Sigmoid colon (tissue), 7 donors: Measurements from ENCODE around the gene CCL19. TPM values are rescaled to one million over a fixed set of nuclear protein-coding genes. Genes with fewer than 3 reads are reported as not detected.

Experiments
- DNase-seq: peaks from one replicate; pipeline ENCODE4 v3.0.0-alpha.2; 2019
- H3K27ac ChIP-seq, 4 donors: fragments of 200-600 bp; sonication (generic); one replicate each; pipeline ENCODE4 v1.5.1; 2016 to 2019; ENCODE audit warnings: mild to moderate bottlenecking in 1 of 4
- H3K27me3 ChIP-seq, 3 donors: fragments of 200-600 bp; sonication (generic); one replicate each; pipeline ENCODE4 v1.5.1; 2019; ENCODE audit warnings: mild to moderate bottlenecking in 1 of 3
- H3K36me3 ChIP-seq, 4 donors: fragments of 200-600 bp; sonication (generic); one replicate each; pipeline ENCODE4 v1.5.1; 2016 to 2019
- H3K4me1 ChIP-seq, 4 donors: fragments of 200-600 bp; sonication (generic); one replicate each; pipeline ENCODE4 v1.5.1; 2017 to 2019
- H3K4me3 ChIP-seq, 4 donors: fragments of 200-600 bp; sonication (generic); one replicate each; pipeline ENCODE4 v1.5.1; 2017 to 2019; ENCODE audit warnings: mild to moderate bottlenecking in 2 of 4, moderate library complexity in 1 of 4
- H3K9me3 ChIP-seq, 4 donors: fragments of 200-600 bp in 3 of 4; sonication (generic) in 3 of 4; one replicate each; pipeline versions ENCODE4 v1.5.1 to v1.6.1; 2013 to 2019
- EP300 ChIP-seq, 4 donors: sonication (generic); formaldehyde crosslinking; IDR thresholded peaks; one replicate each; pipeline ENCODE4 v1.6.1; 2017; ENCODE audit warnings: antibody characterized with exemption in 4 of 4
- POLR2A ChIP-seq, 2 donors: fragments of 450-650 bp; IDR thresholded peaks; one replicate each; pipeline ENCODE4 v1.6.1; 2016; ENCODE audit warnings: antibody characterized with exemption in 2 of 2, mild to moderate bottlenecking in 2 of 2, moderate library complexity in 2 of 2
- POLR2AphosphoS5 ChIP-seq, 4 donors: sonication (generic); formaldehyde crosslinking; IDR thresholded peaks; one replicate each; pipeline ENCODE4 v1.6.1; 2017; ENCODE audit warnings: antibody characterized with exemption in 4 of 4
- WGBS, 2 donors: extraction: QIAGEN DNeasy Blood & Tissue Kit; methylation state at CpG; one replicate each; pipeline ENCODE4 v1.1.7; 2013; 5-methylcytosine and 5-hydroxymethylcytosine counted together
- intact Hi-C: fragments of 100-400 bp; cut with DNase I; formaldehyde crosslinking; loops from one replicate; pipeline ENCODE4 v1.15.1; 2023
- polyA plus RNA-seq, 3 donors: library from polyadenylated mRNA; stranded (reverse); fragments of 200-250 nt; gene quantifications; one replicate each; pipeline ENCODE4 v1.2.3, GENCODE V29; 2013
- total RNA-seq, 4 donors: library from RNA; depleted of rRNA; stranded (reverse); fragments of >200 nt; gene quantifications; one replicate each; pipeline ENCODE4 v1.1.0, GENCODE V29; 2016
- TF ChIP-seq, protein P1 (sequence below), 4 experiments: fragments of 450-650 bp in 3 of 4; fragments of 200-600 bp in 1 of 4; IDR thresholded peaks; one replicate each; pipeline ENCODE4 v1.5.1; 2016 to 2019; ENCODE audit warnings: antibody characterized with exemption in 4 of 4, mild to moderate bottlenecking in 3 of 4, moderate library complexity in 2 of 4
- donor health status: healthy with polysubstance abuse.
- donor health status: Bipolar disorder and iron deficiency.
- donor health status: healthy.

Gene CCL19
- total and polyA plus RNA-seq, 7 donors: 1.8 to 415 (median 3.8) TPM; not detected in 3

GRCh38 chr9:34665067-34665380, 26.1 kb downstream of the CCL19 start:
- Histone ChIP-seq H3K4me1 (peaks cover 0 to 25% (median 19%) of the 10 kb centered on the region in 4 donors), H3K36me3 (peaks cover 0 to 35% (median 7%) of the 10 kb centered on the region in 4 donors), H3K9me3 (no peaks in the 10 kb centered on the region), H3K27me3 (no peaks in the 10 kb centered on the region), H3K4me3 (peak overlapping the region; percentile 72 to 81 (median 78)), H3K27ac (peak overlapping the region; percentile 96 to 100 (median 100))
- 1 to 2% methylated on average over 26 of the region's 26 CpGs for WGBS, 2 donors
- DNase-seq: no peak
- no peak for TF ChIP-seq EP300 (IDR thresholded peaks at IDR 0.05)
- peak in 1 of 4 donors; percentile 15 for TF ChIP-seq POLR2AphosphoS5 (IDR thresholded peaks at IDR 0.05)
- TF ChIP-seq POLR2A (IDR thresholded peaks at IDR 0.05): peak in 1 of 2 donors; percentile 9
- intact Hi-C loops: loop anchor here (2.0 to 10.0 kb wide), 4 partner anchors 36 to 1080 kb away; partner anchors contain the start of genes DNAJB5, GBA2, RGP1 and RPP25L

DNA sequence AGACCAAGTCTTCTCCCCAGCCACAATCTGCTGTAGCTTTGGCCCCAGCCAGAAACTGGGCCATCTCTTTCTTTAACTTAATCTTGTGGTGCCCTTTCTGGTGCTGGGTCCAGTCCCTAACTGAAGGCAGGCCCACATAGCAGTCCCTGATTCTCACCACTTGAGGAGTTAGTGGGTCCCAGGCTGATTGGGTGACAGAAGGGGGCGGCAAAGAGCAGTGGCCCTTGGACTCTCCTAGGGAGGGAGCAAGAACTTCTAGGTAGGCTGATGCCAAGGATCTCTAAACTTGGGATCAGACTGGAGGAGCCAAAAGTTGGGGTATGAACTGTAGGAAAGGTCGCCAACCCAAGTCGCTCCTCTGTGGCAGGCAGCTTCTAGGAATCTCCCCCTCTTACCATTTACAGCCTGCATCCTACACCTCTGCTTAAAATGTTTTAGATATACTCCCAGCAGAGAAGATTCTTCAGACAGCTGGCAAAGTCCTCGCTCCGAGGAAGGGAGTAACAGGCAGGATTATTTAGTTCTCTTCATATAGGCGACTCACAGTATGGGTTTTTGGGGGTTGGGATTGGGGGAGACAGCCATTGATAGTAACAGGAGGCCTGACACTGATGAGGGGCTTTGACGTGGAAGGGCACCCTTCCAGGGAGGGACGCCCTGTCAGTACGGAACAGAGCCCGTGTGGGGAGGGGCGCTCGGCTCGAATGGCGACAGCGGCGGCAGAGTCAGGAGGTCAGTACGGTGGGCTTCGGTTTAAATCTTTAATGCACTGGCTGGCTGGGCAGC, 26.6 kb downstream of the CCL19 start:
- H3K4me1 ChIP-seq: peaks cover 0 to 25% (median 19%) of the 10 kb centered on the region in 4 donors
- H3K36me3 ChIP-seq: peaks cover 0 to 38% (median 9%) of the 10 kb centered on the region in 4 donors
- peak overlapping the region; percentile 96 to 100 (median 100) for H3K27ac ChIP-seq
- no peaks in the 10 kb centered on the region for H3K27me3 ChIP-seq
- TF ChIP-seq POLR2AphosphoS5 (IDR thresholded peaks at IDR 0.05) (peak in 3 of 4 donors; percentile 5 to 39 (median 27)), EP300 (IDR thresholded peaks at IDR 0.05) (no peak), POLR2A (IDR thresholded peaks at IDR 0.05) (no peak)
- TF ChIP-seq, protein P1, sequence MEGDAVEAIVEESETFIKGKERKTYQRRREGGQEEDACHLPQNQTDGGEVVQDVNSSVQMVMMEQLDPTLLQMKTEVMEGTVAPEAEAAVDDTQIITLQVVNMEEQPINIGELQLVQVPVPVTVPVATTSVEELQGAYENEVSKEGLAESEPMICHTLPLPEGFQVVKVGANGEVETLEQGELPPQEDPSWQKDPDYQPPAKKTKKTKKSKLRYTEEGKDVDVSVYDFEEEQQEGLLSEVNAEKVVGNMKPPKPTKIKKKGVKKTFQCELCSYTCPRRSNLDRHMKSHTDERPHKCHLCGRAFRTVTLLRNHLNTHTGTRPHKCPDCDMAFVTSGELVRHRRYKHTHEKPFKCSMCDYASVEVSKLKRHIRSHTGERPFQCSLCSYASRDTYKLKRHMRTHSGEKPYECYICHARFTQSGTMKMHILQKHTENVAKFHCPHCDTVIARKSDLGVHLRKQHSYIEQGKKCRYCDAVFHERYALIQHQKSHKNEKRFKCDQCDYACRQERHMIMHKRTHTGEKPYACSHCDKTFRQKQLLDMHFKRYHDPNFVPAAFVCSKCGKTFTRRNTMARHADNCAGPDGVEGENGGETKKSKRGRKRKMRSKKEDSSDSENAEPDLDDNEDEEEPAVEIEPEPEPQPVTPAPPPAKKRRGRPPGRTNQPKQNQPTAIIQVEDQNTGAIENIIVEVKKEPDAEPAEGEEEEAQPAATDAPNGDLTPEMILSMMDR (IDR thresholded peaks at IDR 0.05): peak; percentile 58 to 92 (median 77)
- peak; percentile 90 for DNase-seq
- H3K4me3 ChIP-seq: peak overlapping the region; percentile 72 to 81 (median 78)
- no peaks in the 10 kb centered on the region for H3K9me3 ChIP-seq
- WGBS, 2 donors: 7 to 13% methylated on average over 18 of the region's 18 CpGs
- intact Hi-C loops: loop anchor here (2.0 to 10.0 kb wide), 4 partner anchors 36 to 1080 kb away; partner anchors contain the start of genes DNAJB5, GBA2, RGP1 and RPP25L

GRCh38 chr9:34663303-34663605, 27.8 kb downstream of the CCL19 start:
- no peak for TF ChIP-seq POLR2A (IDR thresholded peaks at IDR 0.05)
- no peak for DNase-seq
- Histone ChIP-seq H3K27ac (no peak overlapping the region), H3K4me3 (no peak overlapping the region), H3K9me3 (no peaks in the 10 kb centered on the region), H3K36me3 (peaks cover 0 to 39% (median 9%) of the 10 kb centered on the region in 4 donors), H3K27me3 (no peaks in the 10 kb centered on the region), H3K4me1 (peaks cover 0 to 25% (median 19%) of the 10 kb centered on the region in 4 donors)
- intact Hi-C loops: loop anchor here (10.0 kb wide), 1 partner anchor 1082 kb away; the partner anchor contains the start of genes GBA2 and RGP1

- no peaks in the 10 kb centered on the region for H3K9me3 ChIP-seq
- DNase-seq: no peak
- no peak within 1 kb of the TSS for H3K4me3 ChIP-seq
- no peaks in the 10 kb centered on the region for H3K27me3 ChIP-seq
- intact Hi-C loops: loop anchor here (10.0 kb wide), 1 partner anchor 1082 kb away; the partner anchor contains the start of genes GBA2 and RGP1
- TF ChIP-seq POLR2AphosphoS5 (IDR thresholded peaks at IDR 0.05) (no peak), EP300 (IDR thresholded peaks at IDR 0.05) (no peak), POLR2A (IDR thresholded peaks at IDR 0.05) (no peak)
- TF ChIP-seq, protein P1 (IDR thresholded peaks at IDR 0.05): no peak
- peaks cover 0 to 44% (median 9%) of the 10 kb centered on the region in 4 donors for H3K36me3 ChIP-seq
- no peak within 1 kb of the TSS for H3K27ac ChIP-seq
- H3K4me1 ChIP-seq: peaks cover 0 to 25% (median 19%) of the 10 kb centered on the region in 4 donors
- 92% methylated on average over 4 of the region's 4 CpGs for WGBS, 2 donors
Measured at GRCh38 chr9:34662526-34663302, 28.4 kb downstream of the CCL19 start, which contains the start of gene CCL27. TSS of gene CCL27 (minus strand) at chr9:34662657. CDS start at chr9:34662633, 24 bp downstream.

DNA sequence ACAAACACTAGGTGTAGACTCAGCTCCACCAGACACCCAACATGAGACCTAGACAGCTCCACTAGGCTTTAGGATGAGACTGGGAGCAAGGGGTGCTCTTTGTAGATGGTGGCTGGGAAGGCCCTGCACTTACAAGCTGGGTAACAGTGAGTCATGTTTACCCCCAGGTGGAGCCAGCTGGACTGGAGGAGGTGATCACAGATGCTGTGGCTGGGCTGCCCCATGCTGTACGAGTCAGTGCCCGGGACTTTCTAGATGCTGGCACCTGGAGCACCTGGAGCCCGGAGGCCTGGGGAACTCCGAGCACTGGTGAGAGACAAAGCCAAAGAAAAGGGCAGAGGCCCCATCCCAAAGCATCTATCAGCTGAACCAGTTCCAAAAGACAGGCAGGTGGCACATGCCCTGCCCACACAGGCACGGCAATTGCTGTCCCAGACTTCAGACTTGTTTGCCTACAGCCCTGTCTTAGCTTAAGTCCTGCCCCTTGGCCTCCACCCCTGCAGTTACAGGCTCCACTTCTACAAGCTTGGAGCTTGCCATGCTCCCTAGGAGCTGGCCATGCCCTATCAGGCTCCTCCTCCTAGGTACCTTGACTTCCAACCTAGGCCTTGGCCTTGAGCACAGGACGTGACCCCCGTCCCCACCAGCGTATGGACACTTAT, 31.4 kb downstream of the CCL19 start:
- peaks cover 0 to 50% (median 13%) of the 10 kb centered on the region in 4 donors for H3K36me3 ChIP-seq
- intact Hi-C loops: loop anchor here (10.0 kb wide), 1 partner anchor 1085 kb away; the partner anchor contains the start of genes GBA2 and RGP1
- no peak overlapping the region for H3K4me3 ChIP-seq
- 24 to 79% methylated on average over 8 of the region's 8 CpGs for WGBS, 2 donors
- peaks cover 0 to 28% (median 17%) of the 10 kb centered on the region in 4 donors for H3K4me1 ChIP-seq
- H3K27me3 ChIP-seq: no peaks in the 10 kb centered on the region
- TF ChIP-seq, protein P1 (IDR thresholded peaks at IDR 0.05): no peak
- TF ChIP-seq POLR2A (IDR thresholded peaks at IDR 0.05) (no peak), EP300 (IDR thresholded peaks at IDR 0.05) (no peak), POLR2AphosphoS5 (IDR thresholded peaks at IDR 0.05) (no peak)
- H3K9me3 ChIP-seq: no peaks in the 10 kb centered on the region
- H3K27ac ChIP-seq: no peak overlapping the region
- DNase-seq: no peak
